K562 (cell line): ENCODE results near the gene PHB1. TPM values are rescaled to one million over a fixed set of nuclear protein-coding genes. Genes with fewer than 3 reads are reported as not detected.
A peak's percentile ranks its signal among the peaks of the same experiment; 100 is the strongest.

ENCODE experiments used
- BCL6 ChIP-seq: fragments of 250-450 bp; sonication (Bioruptor Pico); IDR thresholded peaks from 2 replicates; pipeline ENCODE4 v1.4.0; 2020
- CHD7 ChIP-seq: fragments of 200-600 bp; sonication (generic); IDR thresholded peaks from one replicate; pipeline ENCODE4 v1.6.1; 2012; ENCODE audit warnings: mild to moderate bottlenecking, low read depth, low read length, inconsistent platforms
- POU5F1 ChIP-seq: fragments of 150-350 bp; IDR thresholded peaks from 2 replicates; pipeline ENCODE4 v1.6.1; 2014; ENCODE audit warnings: borderline replicate concordance, low read length, low read depth, mild to moderate bottlenecking; ENCODE audit not compliant: partially characterized antibody
- SRSF3 ChIP-seq: fragments of 200-400 bp; formaldehyde crosslinking; IDR thresholded peaks from 2 replicates; pipeline ENCODE4 v1.6.1; 2016; ENCODE audit warnings: mild to moderate bottlenecking, low read length, moderate library complexity; ENCODE audit not compliant: insufficient read depth
- SRSF7 ChIP-seq: fragments of 200-400 bp; formaldehyde crosslinking; optimal IDR thresholded peaks from 2 replicates; pipeline ENCODE3; 2017; ENCODE audit warnings: mild to moderate bottlenecking, low read depth, low read length
- TEAD2 ChIP-seq: fragments of 450-650 bp; IDR thresholded peaks from 2 replicates; pipeline ENCODE4 v1.6.1; 2016; ENCODE audit warnings: missing genetic modification characterization, control low read depth, missing compliant biosample characterization
- YY1 ChIP-seq, 3 experiments: IDR thresholded peaks; 2 replicates each; pipeline ENCODE4 v1.6.1; 2011; ENCODE audit warnings: low read length in 2 of 3, mild to moderate bottlenecking in 2 of 3, moderate library complexity in 2 of 3, borderline replicate concordance in 1 of 3, control low read depth in 1 of 3, low read depth in 1 of 3; ENCODE audit not compliant: insufficient read depth in 3 of 3, insufficient replicate concordance in 2 of 3, control insufficient read depth in 1 of 3, insufficient read length in 1 of 3; ENCODE audit errors: extremely low read depth in 1 of 3
- ZNF143 ChIP-seq: sonication (generic); formaldehyde crosslinking; IDR thresholded peaks from 2 replicates; pipeline ENCODE4 v1.9.0; 2022; ENCODE audit warnings: mild to moderate bottlenecking, missing genetic modification reagents
- ZNF395 ChIP-seq: fragments of 200-800 bp; sonication (Bioruptor generic); IDR thresholded peaks from 2 replicates; pipeline ENCODE4 v1.6.1; 2017; ENCODE audit warnings: missing genetic modification characterization, missing compliant biosample characterization
- polyA plus RNA-seq, 8 experiments: library from polyadenylated mRNA; depleted of rRNA in 4 of 8; stranded (reverse) in 5 of 8; unstranded in 3 of 8; fragments of >200 nt; fragmentation: Nextera tagmentation in 2 of 8; fragmentation: Illumina TruSeq in 1 of 8; extraction: Ambion mirVana in 2 of 8; extraction: Trizol in 1 of 8; gene quantifications; 2 replicates each; pipeline versions ENCODE4 v1.2.1 to v1.2.3, GENCODE V29; 2011 to 2014; ENCODE audit warnings: inconsistent platforms in 1 of 8, missing spikeins in 1 of 8
- total RNA-seq, 7 experiments: library from RNA; depleted of rRNA in 6 of 7; stranded (reverse); fragments of >200 nt in 6 of 7; fragmentation: Illumina TruSeq in 2 of 7; extraction: Trizol in 2 of 7; gene quantifications; 2 replicates each; pipeline versions ENCODE4 v1.2.1 to v1.2.3, GENCODE V29; 2011 to 2021; ENCODE audit warnings: low replicate concordance in 1 of 7
- TF ChIP-seq, protein P1 (sequence below), 2 experiments: fragments of 450-650 bp; conservative IDR thresholded peaks; 2 replicates each; pipeline ENCODE4 v1.6.1; 2017; ENCODE audit warnings: mild to moderate bottlenecking in 2 of 2, moderate library complexity in 2 of 2

PHB1 gene
- total and polyA plus RNA-seq, 9 of the 15 experiments (the other 6 are each of a cell fraction or from before 2014, with no cell fraction given): 191 to 818 (median 349) TPM

DNA sequence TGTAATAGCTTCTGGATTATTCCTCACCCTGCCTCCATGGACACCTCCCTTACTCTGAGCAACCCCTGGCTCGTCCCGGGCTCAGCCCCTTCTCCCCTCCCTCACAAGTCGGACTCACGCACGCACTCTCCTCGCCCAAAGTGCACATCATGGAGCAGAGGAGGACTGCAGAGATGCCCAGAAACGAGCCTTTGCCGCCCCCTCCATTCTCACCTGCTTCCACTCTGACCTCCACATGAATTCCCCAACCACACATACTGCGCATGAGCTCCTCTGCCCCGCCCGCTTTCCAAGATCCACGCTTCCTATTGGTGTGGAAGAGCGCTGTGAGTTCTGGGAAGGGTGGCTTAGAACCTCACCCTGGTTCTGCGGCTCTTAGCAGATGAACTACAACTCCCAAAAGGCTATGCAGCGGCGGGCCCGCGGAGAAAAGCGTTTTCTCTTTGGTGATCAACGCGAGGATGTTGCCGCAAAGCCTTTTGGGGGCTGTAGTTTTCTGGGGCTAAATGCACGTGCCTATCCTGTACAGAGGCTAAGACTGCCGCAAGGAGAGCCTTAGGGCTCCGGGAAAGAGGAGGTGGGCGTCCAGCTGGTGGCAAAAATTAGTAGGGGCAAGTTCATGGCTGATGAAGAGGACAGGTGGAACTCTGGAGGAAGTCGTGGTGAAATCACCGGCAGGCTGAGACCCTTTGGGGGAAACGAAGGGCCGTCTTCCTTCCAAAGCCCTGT, at the start of gene PHB1 (continued):
- TF ChIP-seq CHD7 (no peak), YY1 (IDR thresholded peaks at IDR 0.05; ENCODE audit: borderline replicate concordance in 1 of 3, control insufficient read depth in 1 of 3, extremely low read depth in 1 of 3, insufficient read depth in 3 of 3, insufficient read length in 1 of 3, insufficient replicate concordance in 2 of 3, low read depth in 1 of 3, low read length in 2 of 3) (peak in 1 of 3 experiments; percentile 26), POU5F1 (peak; percentile 83), ZNF143 (CRISPR knock-in tag) (peak; percentile 99), SRSF7 (no peak), BCL6 (CRISPR knock-in tag) (0 out of 2 replicates have a peak, but pooled peaks have one; percentile 64), SRSF3 (no peak), TEAD2 (tag) (no peak), ZNF395 (CRISPR knock-in tag) (peak; percentile 81; the same call in 1 of the 2 replicates)
- TF ChIP-seq, protein P1, sequence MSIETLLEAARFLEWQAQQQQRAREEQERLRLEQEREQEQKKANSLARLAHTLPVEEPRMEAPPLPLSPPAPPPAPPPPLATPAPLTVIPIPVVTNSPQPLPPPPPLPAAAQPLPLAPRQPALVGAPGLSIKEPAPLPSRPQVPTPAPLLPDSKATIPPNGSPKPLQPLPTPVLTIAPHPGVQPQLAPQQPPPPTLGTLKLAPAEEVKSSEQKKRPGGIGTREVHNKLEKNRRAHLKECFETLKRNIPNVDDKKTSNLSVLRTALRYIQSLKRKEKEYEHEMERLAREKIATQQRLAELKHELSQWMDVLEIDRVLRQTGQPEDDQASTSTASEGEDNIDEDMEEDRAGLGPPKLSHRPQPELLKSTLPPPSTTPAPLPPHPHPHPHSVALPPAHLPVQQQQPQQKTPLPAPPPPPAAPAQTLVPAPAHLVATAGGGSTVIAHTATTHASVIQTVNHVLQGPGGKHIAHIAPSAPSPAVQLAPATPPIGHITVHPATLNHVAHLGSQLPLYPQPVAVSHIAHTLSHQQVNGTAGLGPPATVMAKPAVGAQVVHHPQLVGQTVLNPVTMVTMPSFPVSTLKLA (conservative IDR thresholded peaks at IDR 0.05): peak; percentile 99
